Smooth muscle cell (in vitro differentiated cells): ENCODE results near the gene SLC46A3. TPM values are rescaled to one million over a fixed set of nuclear protein-coding genes. Genes with fewer than 3 reads are reported as not detected.
A peak's percentile ranks its signal among the peaks of the same experiment; 100 is the strongest.
"Not testable (repeated sequence)": the region's sequence is repeated elsewhere in the genome, so short reads cannot be mapped to it uniquely, and the experiment has no call there.

Experiments used
- DNase-seq: peaks from one replicate; lab custom pipeline; 2025; ENCODE audit not compliant: unreplicated experiment; lab: John Stamatoyannopoulos, UW
- H2AFZ ChIP-seq: fragments of 200-600 bp; sonication (generic); 2 replicates; pipeline ENCODE4 v1.6.0; 2016; ENCODE audit warnings: antibody characterized with exemption, low read depth, mild to moderate bottlenecking
- H3F3A ChIP-seq: fragments of 200-600 bp; sonication (generic); 2 replicates; pipeline ENCODE4 v1.6.0; 2017; ENCODE audit warnings: antibody characterized with exemption, low read depth
- H3K27ac ChIP-seq: fragments of 200-600 bp; sonication (generic); 2 replicates; pipeline ENCODE4 v1.5.1; 2016; ENCODE audit warnings: low read depth, mild to moderate bottlenecking
- H3K27me3 ChIP-seq: fragments of 200-600 bp; sonication (generic); 2 replicates; pipeline ENCODE4 v1.6.1; 2016; ENCODE audit warnings: low read depth, mild to moderate bottlenecking
- H3K36me3 ChIP-seq: fragments of 200-600 bp; sonication (generic); 2 replicates; pipeline ENCODE4 v1.5.1; 2016; ENCODE audit warnings: low read depth
- H3K4me1 ChIP-seq: fragments of 200-600 bp; sonication (generic); 2 replicates; pipeline ENCODE4 v1.5.1; 2016; ENCODE audit warnings: low read depth
- H3K4me2 ChIP-seq: fragments of 200-600 bp; sonication (generic); 2 replicates; pipeline ENCODE4 v1.6.0; 2016; ENCODE audit warnings: mild to moderate bottlenecking
- H3K4me3 ChIP-seq: fragments of 200-600 bp; sonication (generic); 2 replicates; pipeline ENCODE4 v1.5.1; 2016; ENCODE audit warnings: mild to moderate bottlenecking
- H3K79me2 ChIP-seq: fragments of 200-600 bp; sonication (generic); 2 replicates; pipeline ENCODE4 v1.6.0; 2016; ENCODE audit warnings: low read depth, mild to moderate bottlenecking
- H3K9ac ChIP-seq: fragments of 200-600 bp; sonication (generic); 2 replicates; pipeline ENCODE4 v1.6.0; 2016; ENCODE audit warnings: low read depth
- H3K9me3 ChIP-seq: fragments of 200-600 bp; sonication (generic); replicated peaks from 2 replicates; pipeline ENCODE4 v1.5.1; 2016; ENCODE audit warnings: low read depth
- H4K20me1 ChIP-seq: fragments of 200-600 bp; sonication (generic); 2 replicates; pipeline ENCODE4 v1.6.0; 2016; ENCODE audit warnings: low read depth
- CTCF ChIP-seq: fragments of 200-600 bp; sonication (generic); IDR thresholded peaks from 2 replicates; pipeline ENCODE4 v1.5.1; 2017; ENCODE audit warnings: borderline replicate concordance, mild to moderate bottlenecking, antibody characterized with exemption; ENCODE audit not compliant: insufficient read depth, poor library complexity, severe bottlenecking
- WGBS: methylation state at CpG from one replicate; pipeline ENCODE4 v1.1.7; 2016; ENCODE audit warnings: low lambda C conversion rate; 5-methylcytosine and 5-hydroxymethylcytosine counted together
- polyA plus RNA-seq: library from polyadenylated mRNA; unstranded; fragments of >200 nt; fragmentation: Nextera tagmentation; extraction: Ambion mirVana; gene quantifications from 2 replicates; pipeline ENCODE4 v1.2.1, GENCODE V29; 2016
- total RNA-seq: library from RNA; depleted of rRNA; stranded (reverse); fragments of >200 nt; gene quantifications from 2 replicates; pipeline ENCODE4 v1.2.3, GENCODE V29; 2014

SLC46A3 gene
- total and polyA plus RNA-seq, 2 experiments from 2014 or later, result 11.2 to 20.2 TPM

DNA sequence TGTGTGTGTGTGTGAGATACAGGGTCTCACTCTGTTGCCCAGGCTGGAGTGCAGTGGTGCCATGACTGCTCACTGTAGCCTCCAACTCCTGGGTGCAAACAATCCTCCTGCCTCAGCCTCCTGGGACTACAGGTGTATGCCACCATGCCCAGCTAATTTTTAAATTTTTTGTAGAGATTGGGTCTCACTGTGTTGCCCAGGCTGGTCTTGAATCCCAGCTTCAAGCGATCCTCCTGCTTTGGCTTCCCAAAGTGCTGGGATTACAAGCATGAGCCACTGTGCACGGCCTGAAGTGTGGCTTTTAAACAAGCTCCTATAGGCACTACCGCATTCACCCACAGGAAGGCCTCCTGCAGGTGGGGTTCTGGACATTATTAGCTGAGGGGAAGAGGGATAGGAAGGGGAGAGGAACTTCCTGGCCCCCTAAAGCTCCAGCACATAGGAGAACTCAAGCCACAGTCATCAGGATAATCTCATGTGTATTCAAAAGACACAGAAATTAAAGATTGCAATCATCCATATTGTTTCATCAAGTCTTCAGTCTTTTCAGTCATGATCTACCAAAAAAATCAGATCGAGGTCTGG is 24.8 kb upstream of the SLC46A3 start:
- 56% methylated on average over 4 of the region's 4 CpGs for WGBS
- Histone ChIP-seq H3K4me2 (peak overlapping the region; percentile 44), H3K27me3 (no peaks in the 10 kb centered on the region), H4K20me1 (no peaks in the 10 kb centered on the region), H2AFZ (peak overlapping the region; percentile 20), H3K9me3 (no peaks in the 10 kb centered on the region), H3K79me2 (no peaks in the 10 kb centered on the region), H3K9ac (peak overlapping the region; percentile 53), H3K36me3 (no peaks in the 10 kb centered on the region), H3F3A (peaks cover 26% of the 10 kb centered on the region), H3K4me1 (peaks cover 10% of the 10 kb centered on the region), H3K4me3 (no peak overlapping the region), H3K27ac (peak overlapping the region; percentile 94)
- DNase-seq, result no peak
- TF ChIP-seq CTCF, result no peak

GRCh38 chr13:28743020-28743419 is 24.2 kb upstream of the SLC46A3 start:
- Histone ChIP-seq H3K36me3 (no peaks in the 10 kb centered on the region), H3K4me2 (no peak overlapping the region), H3F3A (peaks cover 26% of the 10 kb centered on the region), H3K27me3 (no peaks in the 10 kb centered on the region), H3K4me3 (no peak overlapping the region), H3K4me1 (peaks cover 10% of the 10 kb centered on the region), H3K79me2 (no peaks in the 10 kb centered on the region), H3K9ac (no peak overlapping the region), H4K20me1 (no peaks in the 10 kb centered on the region), H2AFZ (no peak overlapping the region), H3K9me3 (no peaks in the 10 kb centered on the region), H3K27ac (no peak overlapping the region)
- 98% methylated on average over 3 of the region's 3 CpGs for WGBS
- no peak for DNase-seq
- no peak for TF ChIP-seq CTCF

- H3K36me3 ChIP-seq, H3K4me3 ChIP-seq, H3K27me3 ChIP-seq, H3K9ac ChIP-seq, H3K9me3 ChIP-seq, H4K20me1 ChIP-seq, H3K79me2 ChIP-seq, H3K4me1 ChIP-seq, H3K27ac ChIP-seq, H2AFZ ChIP-seq, H3K4me2 ChIP-seq, DNase-seq: not testable (repeated sequence)
- peaks cover 25% of the 10 kb centered on the region for H3F3A ChIP-seq
- 95% methylated on average over 11 of the region's 11 CpGs for WGBS
Measured at GRCh38 chr13:28742445-28742844, 23.7 kb upstream of the SLC46A3 start.

GRCh38 chr13:28741084-28741491 is 22.3 kb upstream of the SLC46A3 start:
- Histone ChIP-seq H3K4me2 (no peak overlapping the region), H3K9me3 (no peaks in the 10 kb centered on the region), H3K79me2 (no peaks in the 10 kb centered on the region), H3K27me3 (no peaks in the 10 kb centered on the region), H3K4me3 (no peak overlapping the region), H3K36me3 (no peaks in the 10 kb centered on the region), H3K27ac (no peak overlapping the region), H3K9ac (no peak overlapping the region), H2AFZ (no peak overlapping the region), H3F3A (peaks cover 12% of the 10 kb centered on the region), H4K20me1 (no peaks in the 10 kb centered on the region), H3K4me1 (peaks cover 6% of the 10 kb centered on the region)
- 65% methylated on average over 1 of the region's 1 CpG for WGBS
- no peak for DNase-seq
- TF ChIP-seq CTCF, result no peak
